Inflammatory macrophage treated with lipopolysaccharide for 1 hour (primary cell): Measurements from ENCODE around the gene PLPPR4.
"Not testable (repeated sequence)": the region's sequence is repeated elsewhere in the genome, so short reads cannot be mapped to it uniquely, and the experiment has no call there.

Experiments
- DNase-seq, 2 donors: peaks; one replicate each; pipeline ENCODE4 v3.0.0-alpha.2; 2020 to 2022

The PLPPR4 gene, protein sequence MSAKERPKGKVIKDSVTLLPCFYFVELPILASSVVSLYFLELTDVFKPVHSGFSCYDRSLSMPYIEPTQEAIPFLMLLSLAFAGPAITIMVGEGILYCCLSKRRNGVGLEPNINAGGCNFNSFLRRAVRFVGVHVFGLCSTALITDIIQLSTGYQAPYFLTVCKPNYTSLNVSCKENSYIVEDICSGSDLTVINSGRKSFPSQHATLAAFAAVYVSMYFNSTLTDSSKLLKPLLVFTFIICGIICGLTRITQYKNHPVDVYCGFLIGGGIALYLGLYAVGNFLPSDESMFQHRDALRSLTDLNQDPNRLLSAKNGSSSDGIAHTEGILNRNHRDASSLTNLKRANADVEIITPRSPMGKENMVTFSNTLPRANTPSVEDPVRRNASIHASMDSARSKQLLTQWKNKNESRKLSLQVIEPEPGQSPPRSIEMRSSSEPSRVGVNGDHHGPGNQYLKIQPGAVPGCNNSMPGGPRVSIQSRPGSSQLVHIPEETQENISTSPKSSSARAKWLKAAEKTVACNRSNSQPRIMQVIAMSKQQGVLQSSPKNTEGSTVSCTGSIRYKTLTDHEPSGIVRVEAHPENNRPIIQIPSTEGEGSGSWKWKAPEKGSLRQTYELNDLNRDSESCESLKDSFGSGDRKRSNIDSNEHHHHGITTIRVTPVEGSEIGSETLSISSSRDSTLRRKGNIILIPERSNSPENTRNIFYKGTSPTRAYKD

DNA sequence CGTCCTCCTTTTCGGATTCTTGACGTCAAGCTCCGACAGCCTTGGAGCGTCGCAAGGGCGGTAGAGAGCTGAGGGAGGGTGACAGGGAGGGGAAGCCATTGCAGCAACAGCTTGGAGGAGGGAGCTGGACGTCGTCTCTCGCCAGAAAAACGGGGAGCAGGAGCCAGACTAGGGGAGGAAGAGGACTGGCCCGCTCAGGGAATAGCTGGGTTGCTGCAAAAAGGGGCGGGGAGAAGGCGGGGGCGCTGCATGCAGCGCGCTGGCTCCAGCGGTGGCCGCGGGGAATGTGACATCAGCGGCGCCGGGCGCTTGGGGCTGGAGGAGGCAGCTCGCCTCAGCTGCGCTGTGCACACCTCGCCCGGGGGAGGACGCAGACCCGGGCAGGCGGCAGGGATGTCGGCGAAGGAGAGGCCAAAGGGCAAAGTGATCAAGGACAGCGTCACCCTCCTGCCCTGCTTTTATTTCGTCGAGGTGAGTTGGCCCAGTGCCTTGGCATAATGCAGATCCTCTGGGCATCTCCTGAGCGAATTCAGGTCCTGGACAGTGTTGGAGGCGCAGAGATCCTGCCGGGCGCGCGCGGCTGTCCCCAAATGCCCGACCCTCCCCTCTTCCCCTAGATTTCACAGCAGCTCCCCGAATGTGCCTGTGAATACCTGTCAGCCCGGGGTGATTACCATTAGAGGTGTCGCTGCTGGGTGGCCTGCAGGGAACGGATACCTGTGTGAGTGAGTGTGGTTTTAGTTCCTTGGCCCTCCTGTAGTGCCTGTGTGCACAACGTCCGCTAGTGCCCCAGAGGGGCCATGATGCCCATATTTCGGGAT lies at the start of gene PLPPR4:
PLPPR4 (plus strand) TSS at position 292 of the 821 bp plus-strand sequence; CDS start at position 394, 102 bp downstream.
- DNase-seq = peak in 1 of 2 donors; percentile 1

DNA sequence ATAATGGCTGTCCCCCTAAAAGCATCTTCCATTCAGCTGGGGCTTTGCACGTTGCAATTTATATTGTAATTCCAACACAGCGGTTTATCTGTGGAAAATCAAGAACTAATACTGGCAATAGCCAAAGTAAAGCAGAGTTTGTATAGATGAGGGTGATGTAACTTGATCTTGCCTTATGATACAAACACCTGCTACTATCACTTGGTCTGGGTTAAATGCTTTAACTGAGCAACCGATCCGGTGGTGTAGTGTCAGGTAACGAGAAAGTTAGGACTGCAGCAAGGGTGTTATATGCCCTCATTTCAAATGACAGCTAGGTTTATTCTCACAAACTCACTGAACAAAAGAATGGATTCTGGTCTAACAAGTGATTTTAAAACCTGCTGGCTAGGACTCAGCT lies 47.3 kb upstream of the PLPPR4 start:
- DNase-seq = no peak

DNA sequence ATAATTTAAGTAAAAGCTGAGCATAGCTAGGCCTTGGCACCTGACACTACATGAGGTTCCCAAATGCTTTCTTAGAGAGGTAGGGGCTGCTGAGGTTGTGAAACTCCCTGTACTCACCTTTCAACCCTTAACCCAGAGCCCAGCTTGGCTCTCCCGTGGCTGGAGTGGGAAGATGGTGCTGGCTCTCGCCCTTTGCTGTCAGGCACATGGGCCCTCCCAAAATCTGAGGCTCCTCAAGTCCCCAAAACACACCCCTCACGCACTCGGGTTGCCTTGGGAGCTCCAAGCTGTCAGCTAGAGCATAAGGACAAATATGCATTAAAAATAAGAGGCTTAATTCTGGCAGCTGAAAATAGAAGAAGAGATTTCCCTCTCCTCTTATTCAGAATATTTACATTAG lies 46.7 kb upstream of the PLPPR4 start:
- no peak for DNase-seq

DNA sequence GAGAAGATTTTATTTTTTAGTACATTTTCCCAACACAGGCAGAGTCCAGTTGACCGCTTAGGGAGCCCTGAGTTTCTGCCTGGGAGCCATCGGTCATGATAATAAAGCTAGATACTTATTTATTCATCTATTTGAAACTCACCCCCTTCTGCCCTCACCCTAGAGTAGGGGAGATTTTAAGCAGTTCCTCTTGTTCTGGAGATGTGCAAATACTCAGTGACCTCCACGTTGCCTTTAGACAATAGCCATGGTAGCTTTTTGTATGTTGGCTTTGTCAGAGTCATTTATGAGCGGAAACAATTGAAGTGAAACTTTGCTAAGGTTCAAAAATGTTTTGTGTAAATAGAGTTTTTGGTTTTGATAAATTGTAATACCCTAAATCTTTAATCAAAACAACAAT lies 45.7 kb upstream of the PLPPR4 start:
- no peak for DNase-seq

DNA sequence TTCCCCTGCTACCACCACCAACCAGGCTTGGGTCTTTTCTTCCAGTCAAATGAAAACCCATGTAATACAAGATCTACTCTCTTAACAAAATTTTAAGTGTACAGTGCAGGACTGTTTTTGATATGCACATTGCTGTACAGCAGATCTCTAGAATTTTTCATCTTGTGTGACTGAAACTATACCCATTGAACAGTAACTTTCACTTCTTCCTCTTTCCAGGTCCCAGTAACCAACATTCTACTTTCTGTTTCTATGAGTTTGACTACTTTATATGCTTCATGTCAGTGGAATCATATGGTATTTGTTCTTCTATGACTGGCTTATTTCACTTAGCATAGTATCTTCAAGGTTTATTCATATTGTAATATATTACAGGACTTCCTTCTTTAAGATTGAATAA lies 45.3 kb upstream of the PLPPR4 start:
- DNase-seq = no peak

DNA sequence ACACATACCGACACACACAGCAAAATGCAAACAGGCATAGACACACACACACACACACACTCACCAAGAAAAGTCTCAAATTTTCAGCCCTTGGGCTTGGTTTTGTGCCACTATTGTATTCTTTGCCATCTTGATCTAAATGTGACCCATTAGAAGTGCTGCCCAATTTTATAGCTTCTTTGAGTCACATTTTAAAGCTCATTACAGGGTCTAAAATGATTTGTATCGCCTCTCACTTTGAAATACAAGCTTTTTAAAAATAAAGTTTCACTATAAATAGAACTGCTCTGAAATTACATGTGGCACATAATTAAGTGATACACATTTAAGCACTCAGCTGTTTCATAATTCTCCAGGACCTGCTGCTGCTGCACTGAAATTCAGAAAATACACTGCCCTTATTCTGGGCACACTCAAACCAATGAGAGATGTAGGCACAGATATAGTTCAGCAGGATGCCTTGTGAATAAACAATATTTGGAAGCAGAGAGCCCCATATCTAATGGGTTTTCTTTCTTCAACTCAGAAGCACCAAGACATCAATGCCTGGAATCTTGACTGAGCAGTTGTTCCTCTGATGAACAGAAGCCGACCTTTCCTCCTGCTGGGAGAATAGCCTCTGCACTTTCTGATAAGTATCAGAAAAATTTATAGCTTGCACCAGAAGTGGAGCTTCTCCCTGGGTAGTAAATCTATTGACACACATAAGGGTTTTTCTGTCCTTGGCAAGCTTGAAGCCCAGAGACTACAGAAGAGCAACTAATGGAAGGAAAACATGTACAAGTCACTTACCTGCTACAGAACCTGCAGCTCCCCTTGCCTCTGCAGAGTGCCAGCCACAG lies 37.0 kb upstream of the PLPPR4 start:
- no peak for DNase-seq

DNA sequence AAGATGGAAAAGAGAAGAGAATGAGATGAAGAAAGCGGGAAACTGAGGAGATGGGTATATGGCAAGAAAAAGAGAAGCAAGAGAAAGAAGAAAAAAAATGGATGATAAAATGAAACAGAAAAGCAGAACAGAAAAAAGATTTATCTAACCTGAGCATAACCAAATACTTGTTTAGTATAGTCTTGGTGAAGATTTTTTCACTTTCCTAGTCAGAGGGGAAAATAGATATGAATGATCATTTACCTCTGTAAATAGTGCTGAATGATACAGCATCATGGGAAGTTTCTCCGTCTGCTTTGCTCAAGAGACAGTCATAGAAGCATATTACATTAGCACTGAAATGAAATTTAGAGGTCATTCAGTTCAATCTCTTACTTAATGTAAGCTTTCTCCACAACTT lies 36.1 kb upstream of the PLPPR4 start:
- no peak for DNase-seq

DNA sequence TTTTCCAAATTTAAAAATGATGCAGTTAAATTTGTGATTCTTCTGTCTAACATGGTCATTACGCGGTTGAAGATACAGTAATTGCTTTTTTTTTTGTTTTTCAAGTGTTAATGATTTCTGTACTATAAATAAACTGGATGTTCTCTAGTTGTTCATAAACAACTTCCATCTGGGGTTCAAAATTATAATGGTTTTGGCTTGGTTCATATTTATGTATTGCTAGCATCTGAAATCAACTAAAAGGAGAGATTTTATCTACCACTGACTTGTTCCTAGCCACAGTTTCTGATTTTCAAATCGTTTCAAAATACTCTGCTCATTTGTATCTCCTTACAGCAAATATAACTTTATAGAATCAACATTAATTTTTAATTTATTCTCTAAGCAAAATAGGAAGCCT lies 35.2 kb upstream of the PLPPR4 start:
- DNase-seq = no peak

DNA sequence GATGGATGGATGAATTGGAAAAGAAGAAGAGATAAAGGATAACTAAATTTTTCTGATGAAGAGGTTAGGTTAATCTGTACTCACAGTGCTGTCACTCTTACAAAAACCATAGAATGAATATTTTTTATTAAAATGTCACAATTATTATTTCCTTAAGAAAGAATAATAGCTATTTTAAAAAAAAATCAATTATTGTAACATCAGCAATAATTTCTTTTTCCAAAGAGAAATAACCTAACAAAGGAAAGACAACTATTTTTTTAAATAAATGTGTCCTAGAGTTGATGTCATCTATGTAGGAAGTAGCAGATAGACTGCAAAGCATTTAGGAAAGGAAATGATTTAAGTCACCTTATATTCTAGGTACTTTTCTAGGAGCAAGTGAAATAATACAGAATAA lies 33.6 kb upstream of the PLPPR4 start:
- DNase-seq = no peak

DNA sequence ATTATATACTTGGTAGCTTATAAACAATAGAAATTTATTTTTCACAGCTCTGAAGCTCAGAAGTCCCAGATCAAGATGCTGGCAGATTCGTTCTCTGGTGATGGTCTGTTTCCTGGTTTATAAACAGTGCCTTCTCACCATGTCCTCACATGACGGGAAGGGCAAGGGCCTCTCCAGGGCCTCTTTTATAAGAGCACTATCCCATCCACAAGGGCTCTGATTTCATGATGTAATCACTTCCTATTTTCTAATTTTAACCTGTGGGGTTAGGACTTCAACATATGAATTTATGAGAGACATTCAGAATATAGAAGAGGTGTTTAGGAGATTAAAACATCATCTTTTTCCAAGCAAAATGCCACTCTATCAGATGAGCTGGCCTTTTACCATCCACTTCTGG lies 32.1 kb upstream of the PLPPR4 start:
- no peak for DNase-seq

DNA sequence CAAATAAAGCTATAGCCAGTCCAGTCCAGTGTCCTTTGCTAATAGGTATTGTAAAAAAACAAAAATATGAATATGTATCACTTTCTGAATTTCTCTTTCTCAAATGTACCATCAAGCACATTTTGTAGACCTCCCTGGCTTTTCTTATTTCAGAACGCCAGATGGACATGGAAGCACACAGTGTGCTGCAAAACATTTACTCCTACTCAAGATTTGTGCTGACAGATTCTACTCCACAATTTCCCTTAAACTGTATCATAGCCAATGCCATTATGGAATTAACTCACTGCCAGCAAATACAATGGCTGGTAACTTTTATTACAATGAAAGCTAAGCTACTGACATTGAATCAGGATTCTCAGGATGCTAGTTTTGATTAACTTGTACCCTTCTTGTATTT lies 30.8 kb upstream of the PLPPR4 start:
- no peak for DNase-seq

DNA sequence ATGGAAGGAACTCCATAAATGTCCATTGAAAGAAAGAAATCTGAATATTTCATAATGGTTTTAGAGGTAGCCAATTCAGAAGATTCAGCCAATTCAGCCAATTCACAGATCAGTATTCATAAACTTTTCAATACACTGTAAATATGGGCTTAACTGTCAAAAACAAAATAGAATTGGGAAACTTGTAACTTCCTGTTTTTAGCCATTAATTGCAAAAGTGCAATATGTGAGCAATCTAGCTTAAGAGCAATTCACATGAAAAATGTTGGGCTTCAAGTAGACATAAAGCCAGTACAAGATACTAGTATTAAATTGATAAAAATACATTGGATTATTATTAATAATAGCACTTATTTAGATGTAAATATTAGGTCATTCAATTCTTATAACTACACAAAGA lies 27.5 kb upstream of the PLPPR4 start:
- DNase-seq = peak; percentile 47 to 55

DNA sequence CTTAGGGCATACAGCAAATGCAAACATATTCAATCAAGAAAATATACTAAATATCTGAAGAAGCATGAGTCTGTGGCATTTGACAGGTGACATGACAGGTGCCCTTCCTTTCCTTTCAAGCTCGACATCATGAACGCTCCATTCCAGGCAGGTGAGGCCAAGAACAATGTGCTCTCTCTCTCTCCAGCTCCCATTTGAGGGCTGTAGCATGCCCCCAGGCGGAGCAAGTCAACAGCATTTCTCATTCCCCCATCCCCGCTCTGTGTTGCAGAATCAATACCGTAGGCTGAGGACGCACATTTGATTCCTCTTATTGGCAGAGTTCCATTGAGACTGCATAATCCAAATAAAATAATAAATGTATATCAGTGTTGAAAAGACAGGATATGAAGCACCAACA lies 24.6 kb upstream of the PLPPR4 start:
- DNase-seq = no peak

DNA sequence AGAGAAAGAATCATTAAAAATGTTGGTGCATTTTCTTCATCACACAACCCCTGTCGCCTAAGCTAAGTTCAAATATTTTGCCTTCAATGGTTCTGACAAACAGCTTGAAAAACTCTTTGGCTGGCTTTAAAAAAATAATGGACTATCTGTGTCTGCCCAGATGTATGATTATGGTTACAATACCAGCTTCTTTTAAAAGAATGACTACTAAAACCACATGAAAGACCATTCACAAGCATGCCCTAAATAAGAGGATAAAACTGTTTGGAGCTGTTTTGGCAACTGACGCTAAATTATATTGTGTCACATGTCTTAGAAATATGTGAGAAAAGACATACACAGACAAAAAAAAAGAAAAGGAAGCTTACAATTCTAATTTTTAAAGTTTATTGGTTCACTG lies 23.7 kb upstream of the PLPPR4 start:
- no peak for DNase-seq

DNA sequence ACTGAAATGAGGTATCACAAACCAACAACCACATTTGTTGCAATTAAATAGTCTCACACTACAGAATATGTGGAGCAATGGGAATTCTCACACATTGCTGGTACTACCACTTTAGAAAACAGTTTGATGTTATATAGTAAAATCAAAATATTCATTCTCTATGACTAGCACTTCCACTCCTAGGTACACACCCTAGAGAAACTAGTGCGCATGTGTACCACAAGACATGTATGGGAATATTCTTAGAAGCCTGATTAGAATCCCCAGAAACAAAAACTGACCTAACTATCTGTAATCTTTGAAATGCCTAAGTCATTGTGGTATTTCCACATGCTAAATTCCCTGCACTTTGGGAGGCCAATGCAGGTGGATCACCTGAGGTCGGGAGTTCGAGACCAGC lies 18.1 kb upstream of the PLPPR4 start:
- DNase-seq = no peak

DNA sequence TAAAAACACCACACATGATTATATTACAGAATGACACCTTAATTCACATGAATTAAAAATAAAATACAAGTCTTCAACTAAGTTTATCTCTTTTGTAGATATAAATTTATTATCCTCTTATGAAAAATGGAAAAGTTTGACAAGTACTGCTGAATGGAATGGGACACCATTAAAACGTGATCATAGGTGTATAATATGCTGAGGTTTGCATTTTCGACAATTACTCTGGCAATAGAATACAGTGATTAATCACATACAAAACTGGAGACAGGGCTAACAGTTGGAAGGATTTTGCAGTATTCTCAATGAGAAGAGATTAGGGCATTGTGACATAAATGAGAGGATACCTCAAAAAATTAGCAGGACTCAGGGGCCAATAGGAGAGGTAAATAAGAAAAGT lies 17.1 kb upstream of the PLPPR4 start:
- no peak for DNase-seq

DNA sequence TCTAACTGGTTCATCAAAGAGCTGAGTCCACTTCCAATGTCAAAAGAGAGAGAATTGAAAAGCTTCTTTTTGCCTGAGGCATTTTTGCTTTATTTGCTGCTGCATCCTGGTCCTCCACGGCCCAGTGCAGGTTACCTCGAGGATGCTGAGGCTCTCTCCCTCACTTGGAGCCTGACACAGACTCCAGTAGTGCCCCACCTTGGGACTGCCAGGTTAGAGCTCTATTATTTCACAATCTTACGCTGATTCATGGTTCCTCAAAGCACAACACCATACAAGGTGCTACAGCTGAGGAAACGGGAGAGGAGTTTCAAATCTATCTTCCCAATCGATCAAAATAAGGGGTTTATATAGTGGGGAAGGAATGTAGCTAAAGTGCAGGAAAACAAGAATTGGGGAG lies 13.6 kb upstream of the PLPPR4 start:
- no peak for DNase-seq

DNA sequence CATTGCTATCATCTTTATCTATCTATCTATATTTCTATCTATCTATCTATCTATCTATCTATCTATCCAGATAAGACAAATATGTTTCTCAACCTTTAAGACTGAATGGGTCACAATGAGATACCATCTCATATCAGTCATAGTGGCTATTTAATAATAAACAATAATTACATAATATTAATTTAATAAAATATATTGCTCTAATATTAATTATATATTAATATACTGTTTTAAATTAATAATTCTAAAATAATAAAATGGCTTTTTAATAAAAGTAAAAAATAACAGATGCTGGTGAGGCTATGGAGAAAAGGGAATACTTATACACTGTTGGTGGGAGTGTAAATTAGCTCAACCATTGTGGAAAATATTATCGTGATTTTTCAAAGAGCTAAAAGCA lies 13.0 kb upstream of the PLPPR4 start:
- DNase-seq = no peak

DNA sequence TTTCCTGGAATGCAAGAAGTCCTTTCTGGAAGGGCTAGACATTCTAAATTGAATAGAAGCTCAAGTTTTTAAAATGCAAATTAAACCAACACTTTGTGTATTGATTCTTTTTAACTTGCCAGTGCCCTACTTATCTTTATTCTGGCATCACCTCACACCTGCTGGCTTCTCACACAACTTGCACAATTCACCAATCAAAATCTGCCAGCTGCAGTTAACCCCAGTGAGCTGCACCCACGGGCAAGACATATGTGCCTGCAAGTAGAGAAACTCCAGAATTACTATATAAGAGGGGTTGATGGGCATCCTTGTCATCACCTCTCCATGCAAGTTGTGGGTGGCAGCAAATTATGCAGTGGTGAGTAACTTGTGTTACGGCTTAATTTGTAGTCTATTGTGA lies 11.7 kb upstream of the PLPPR4 start:
- no peak for DNase-seq

DNA sequence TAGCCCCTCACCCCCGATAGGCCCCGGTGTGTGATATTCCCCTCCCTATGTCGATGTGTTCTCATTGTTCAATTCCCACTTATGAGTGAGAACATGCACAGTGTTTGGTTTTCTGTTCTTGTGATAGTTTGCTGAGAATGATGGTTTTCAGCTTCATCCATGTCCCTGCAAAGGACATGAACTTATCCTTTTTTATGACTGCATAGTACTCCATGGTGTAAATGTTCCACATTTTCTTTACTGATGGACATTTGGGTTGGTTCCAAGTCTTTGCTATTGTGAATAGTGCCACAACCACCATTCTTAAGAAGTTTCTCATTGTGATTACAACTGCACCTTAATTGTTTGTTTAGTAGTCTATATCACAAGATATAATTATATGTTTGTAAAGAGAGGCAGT lies 3.9 kb upstream of the PLPPR4 start:
- DNase-seq = not testable (repeated sequence)

DNA sequence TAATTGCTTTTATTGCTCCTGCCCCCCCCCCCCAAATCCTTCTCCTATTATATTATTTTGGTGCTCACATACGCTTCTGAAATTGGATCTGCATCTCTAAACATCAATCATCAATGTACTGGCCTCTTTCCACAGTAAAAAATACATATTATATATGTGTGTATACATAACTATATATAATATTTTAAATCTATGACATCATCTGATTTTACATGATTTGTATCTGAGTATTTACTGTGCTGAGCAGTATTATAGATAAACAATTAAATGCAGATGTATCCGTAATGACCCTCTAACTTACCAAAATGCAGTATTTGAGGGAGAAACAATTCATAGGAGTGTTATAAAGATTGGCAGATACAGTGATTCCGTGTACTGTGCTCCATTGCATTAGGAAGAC lies 832 bp downstream of the PLPPR4 start:
- DNase-seq = no peak

DNA sequence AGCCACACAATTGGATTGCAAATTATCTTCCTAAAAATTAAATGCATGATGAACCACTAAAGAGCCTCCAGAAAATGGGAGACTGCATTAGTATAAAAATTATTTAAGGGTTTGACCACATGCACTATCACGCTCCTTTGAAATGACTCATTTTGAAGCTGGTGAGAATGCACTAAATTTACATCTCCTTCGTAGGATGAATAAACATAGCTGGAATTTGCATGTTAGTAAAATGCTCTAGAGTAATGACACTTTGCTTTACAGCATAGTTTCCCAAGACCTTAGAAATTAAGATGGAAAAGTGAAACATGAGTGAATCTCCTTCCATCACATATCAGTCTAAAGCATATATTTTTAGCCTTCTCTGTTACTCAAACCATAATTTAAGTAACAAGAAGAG lies 2.4 kb downstream of the PLPPR4 start:
- no peak for DNase-seq

DNA sequence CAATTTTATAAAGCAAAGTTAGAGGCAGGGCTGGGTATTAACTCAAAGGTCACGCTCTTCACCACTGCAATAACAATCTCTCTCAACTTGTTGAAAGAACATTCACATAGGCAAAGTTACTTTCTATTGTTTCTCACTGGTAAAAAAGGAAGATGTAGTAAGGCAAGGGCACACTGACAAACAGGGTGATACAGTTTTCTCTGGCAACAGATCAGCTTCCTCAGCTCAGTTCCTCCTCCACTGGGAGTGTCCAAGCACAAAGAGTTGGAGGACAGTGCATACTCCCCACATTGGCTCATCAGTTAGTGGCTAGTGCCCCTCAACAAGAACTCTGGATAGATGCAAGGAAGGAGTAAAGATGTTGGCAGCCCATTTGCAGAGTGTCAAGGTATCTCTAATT lies 3.7 kb downstream of the PLPPR4 start:
- no peak for DNase-seq
